ENCODE measurements around the gene TMEM175.
A peak's percentile ranks its signal among the peaks of the same experiment; 100 is the strongest.

TMEM175 gene

DNA sequence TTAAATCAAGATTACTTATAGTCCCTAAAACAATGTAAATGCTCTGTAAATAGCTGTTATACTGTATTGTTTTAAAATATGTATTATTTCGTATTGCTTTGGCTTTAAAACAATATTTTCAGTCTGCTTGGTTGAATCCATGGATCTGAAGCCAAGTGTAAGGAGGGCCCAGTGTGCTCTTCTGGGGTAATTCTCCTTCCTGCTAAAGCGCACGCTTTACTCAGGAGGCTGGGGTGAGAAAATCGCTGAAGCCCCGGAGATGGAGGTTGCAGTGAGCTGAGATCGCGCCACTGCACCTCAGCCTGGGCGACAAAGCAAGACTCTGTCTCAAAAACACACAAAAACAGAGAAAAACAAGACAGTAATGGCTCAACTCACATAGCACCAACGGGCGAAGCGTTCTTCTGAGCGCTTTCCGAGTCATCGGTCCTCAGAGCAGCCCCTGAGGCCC is 54.2 kb downstream of the TMEM175 start:
- no peak for TF ChIP-seq CTCF (IDR thresholded peaks at IDR 0.05; ENCODE audit: insufficient read depth, low read length, poor library complexity, severe bottlenecking)
- peak overlapping the region; percentile 56 for H3K4me3 ChIP-seq (replicated peaks; ENCODE audit: low read depth, low read length)
- H3K36me3 ChIP-seq (ENCODE audit: control insufficient read depth, insufficient read depth, low read length): no peaks in the 10 kb centered on the region; the same call in 1 of the 2 replicates
- DNase-seq (ENCODE audit: extremely low read depth, insufficient read length): no peak
- H3K27me3 ChIP-seq (replicated peaks; ENCODE audit: control insufficient read depth, insufficient read depth, low read length): no peaks in the 10 kb centered on the region

- TF ChIP-seq CTCF (IDR thresholded peaks at IDR 0.05; ENCODE audit: insufficient read depth, low read length, poor library complexity, severe bottlenecking): peak; percentile 79
- peak; percentile 87 for DNase-seq (ENCODE audit: extremely low read depth, insufficient read length)
Observed at GRCh38 chr4:986879-987623, 54.8 kb downstream of the TMEM175 start, which contains the start of gene IDUA. IDUA (plus strand) TSS chr4:987044; CDS start chr4:987085, 41 bp downstream.

DNA sequence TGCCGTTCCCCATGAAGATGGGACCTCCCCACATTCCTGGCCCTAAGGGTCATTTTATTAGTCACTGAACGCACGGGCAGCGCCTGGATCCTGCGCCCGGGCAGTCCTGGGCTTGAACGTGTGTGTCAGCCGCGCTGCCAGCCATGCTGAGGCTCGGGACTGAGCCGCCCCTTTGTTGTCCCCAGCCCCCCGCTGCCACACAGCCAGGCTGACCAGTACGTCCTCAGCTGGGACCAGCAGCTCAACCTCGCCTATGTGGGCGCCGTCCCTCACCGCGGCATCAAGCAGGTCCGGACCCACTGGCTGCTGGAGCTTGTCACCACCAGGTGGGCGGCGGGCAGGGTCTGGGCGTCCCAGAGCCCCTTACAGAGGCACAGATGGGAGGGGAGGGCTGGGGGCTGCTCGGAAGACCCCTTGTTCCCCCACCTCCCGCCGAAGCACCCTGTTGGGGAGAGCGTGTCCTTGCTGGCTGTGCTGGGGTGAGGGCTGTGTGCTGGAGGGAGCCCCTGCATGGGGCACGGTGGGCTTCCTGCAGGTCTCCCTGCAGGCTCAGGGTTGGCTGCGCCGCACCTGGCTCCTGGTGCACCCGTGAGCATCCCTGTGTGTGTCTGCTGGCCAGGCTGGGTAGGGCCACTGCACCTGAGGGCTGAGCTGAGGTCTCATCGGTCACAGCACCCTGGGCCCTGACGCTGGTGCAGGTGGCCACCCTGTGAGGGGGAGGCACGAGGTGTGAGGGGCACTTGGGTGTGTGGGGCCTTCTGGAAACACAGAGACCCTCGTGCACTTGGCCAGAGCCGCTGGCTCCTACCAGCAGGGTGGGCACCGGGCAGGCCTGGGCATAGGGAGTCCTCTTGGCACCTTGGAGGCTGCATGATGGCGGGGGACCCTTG is 55.6 kb downstream of the TMEM175 start:
- Histone ChIP-seq H3K4me3 (replicated peaks; ENCODE audit: low read depth, low read length) (peak overlapping the region; percentile 56), H3K36me3 (ENCODE audit: control insufficient read depth, insufficient read depth, low read length) (no peaks in the 10 kb centered on the region; the same call in none of the 2 replicates), H3K27me3 (replicated peaks; ENCODE audit: control insufficient read depth, insufficient read depth, low read length) (no peaks in the 10 kb centered on the region)
- no peak for TF ChIP-seq CTCF (IDR thresholded peaks at IDR 0.05; ENCODE audit: insufficient read depth, low read length, poor library complexity, severe bottlenecking)
- DNase-seq (ENCODE audit: extremely low read depth, insufficient read length): no peak

More at GRCh38 chr4:986879-987623, 54.8 kb downstream of the TMEM175 start, which contains the start of gene IDUA:
- peak within 1 kb of the TSS; percentile 56 for H3K4me3 ChIP-seq (replicated peaks; ENCODE audit: low read depth, low read length)
- no peaks in the 10 kb centered on the region; the same call in none of the 2 replicates for H3K36me3 ChIP-seq (ENCODE audit: control insufficient read depth, insufficient read depth, low read length)
- no peaks in the 10 kb centered on the region for H3K27me3 ChIP-seq (replicated peaks; ENCODE audit: control insufficient read depth, insufficient read depth, low read length)

DNA sequence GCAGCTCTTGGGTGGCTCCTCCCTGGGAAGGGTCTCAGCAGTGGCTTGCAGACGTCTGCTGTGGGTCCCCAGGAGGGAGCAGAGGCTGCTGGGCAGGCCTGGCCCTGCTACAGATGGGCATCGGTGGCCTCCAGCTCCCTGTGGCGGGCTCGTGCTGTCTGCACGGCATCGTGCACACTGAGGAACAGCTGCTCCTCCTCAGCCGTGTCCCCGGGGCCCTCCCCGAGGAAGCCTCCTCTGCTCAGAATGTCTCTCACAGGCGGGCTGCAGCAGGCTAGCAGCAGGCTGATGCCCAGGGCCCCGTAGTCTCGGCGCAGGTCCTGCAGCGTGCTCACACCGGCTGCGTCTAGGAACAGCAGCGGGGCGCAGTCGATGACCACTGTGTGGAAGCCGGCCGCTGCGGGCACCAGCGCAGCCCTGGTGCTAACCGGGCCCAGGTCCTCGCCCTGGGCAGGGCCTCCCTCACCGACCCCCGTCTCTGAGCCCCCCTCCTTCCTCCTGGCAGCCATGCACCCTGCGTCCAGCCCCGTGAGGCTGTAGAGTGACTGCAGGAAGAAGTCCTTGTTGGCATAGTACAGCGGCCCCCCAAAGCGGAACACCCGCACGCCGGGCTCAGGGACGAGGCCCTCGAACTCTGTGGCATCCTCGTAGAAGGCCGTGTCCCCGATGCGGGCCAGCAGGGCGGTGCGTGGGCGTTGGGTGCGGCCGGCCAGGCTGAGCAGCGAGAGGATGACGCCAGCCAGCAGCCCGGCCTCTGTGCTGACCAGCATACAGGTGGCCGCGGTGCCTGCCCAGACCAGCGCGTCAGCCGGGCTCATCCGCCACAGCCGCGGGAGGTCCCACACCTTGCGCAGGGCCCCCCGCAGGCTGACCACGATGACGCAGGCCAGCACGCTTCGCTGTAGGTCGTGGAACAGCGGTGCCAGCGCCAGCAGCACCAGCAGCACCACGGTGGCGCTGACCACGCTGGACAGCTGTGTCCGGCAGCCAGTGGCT is 56.8 kb downstream of the TMEM175 start:
- no peak for DNase-seq (ENCODE audit: extremely low read depth, insufficient read length)
- no peak for TF ChIP-seq CTCF (IDR thresholded peaks at IDR 0.05; ENCODE audit: insufficient read depth, low read length, poor library complexity, severe bottlenecking)
- no peaks in the 10 kb centered on the region; the same call in none of the 2 replicates for H3K36me3 ChIP-seq (ENCODE audit: control insufficient read depth, insufficient read depth, low read length)
- H3K4me3 ChIP-seq (replicated peaks; ENCODE audit: low read depth, low read length): no peak overlapping the region
- H3K27me3 ChIP-seq (replicated peaks; ENCODE audit: control insufficient read depth, insufficient read depth, low read length): no peaks in the 10 kb centered on the region

Measured in GM06990 (cell line).